ENCODE measurements around the gene VSIG1. TPM values are rescaled to one million over a fixed set of nuclear protein-coding genes. Genes with fewer than 3 reads are reported as not detected.

VSIG1 gene
- total RNA-seq, 1 experiment from 2014 or later: not detected

DNA sequence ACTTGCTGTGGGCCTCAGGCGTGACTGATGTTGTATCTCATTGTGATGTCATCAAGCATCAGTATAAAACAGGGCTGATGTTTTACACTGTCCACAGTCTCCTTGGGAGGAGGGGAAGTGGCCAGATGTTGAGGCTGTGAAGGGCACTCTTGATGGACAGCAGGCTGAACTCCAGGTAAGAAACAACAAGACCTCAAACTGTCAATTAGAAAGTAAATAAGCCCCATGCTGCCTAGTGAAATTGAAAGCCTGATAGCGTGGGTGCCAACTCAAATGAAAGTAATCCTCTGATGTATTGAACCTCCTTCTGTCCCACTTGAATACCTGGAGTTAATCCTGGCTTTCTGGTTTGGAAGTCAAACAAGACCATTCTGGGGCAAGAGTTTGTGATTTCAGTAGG lies 19.7 kb downstream of the VSIG1 start:
- H3K9me2 ChIP-seq (ENCODE audit: insufficient read depth): no peaks in the 10 kb centered on the region
- intact Hi-C loops (cut with micrococcal nuclease; ENCODE audit: unreplicated experiment): no loop called here
- no peak overlapping the region for H3K4me3 ChIP-seq
- H3K27me3 ChIP-seq (ENCODE audit: insufficient read depth, low read depth): no peaks in the 10 kb centered on the region
- H4K20me1 ChIP-seq (ENCODE audit: insufficient read depth): no peaks in the 10 kb centered on the region
- ChIA-PET CTCF (no interaction called here), POLR2A (ENCODE audit: unreplicated experiment) (no interaction called here)
- TF ChIP-seq EZH2 (IDR thresholded peaks at IDR 0.05; ENCODE audit: low read depth): no peak
- TF ChIP-seq, protein P1, sequence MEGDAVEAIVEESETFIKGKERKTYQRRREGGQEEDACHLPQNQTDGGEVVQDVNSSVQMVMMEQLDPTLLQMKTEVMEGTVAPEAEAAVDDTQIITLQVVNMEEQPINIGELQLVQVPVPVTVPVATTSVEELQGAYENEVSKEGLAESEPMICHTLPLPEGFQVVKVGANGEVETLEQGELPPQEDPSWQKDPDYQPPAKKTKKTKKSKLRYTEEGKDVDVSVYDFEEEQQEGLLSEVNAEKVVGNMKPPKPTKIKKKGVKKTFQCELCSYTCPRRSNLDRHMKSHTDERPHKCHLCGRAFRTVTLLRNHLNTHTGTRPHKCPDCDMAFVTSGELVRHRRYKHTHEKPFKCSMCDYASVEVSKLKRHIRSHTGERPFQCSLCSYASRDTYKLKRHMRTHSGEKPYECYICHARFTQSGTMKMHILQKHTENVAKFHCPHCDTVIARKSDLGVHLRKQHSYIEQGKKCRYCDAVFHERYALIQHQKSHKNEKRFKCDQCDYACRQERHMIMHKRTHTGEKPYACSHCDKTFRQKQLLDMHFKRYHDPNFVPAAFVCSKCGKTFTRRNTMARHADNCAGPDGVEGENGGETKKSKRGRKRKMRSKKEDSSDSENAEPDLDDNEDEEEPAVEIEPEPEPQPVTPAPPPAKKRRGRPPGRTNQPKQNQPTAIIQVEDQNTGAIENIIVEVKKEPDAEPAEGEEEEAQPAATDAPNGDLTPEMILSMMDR (conservative IDR thresholded peaks at IDR 0.05): no peak
- H3K4me2 ChIP-seq: no peak overlapping the region
- H3K27ac ChIP-seq: no peak overlapping the region
- H3K79me2 ChIP-seq (ENCODE audit: low read depth): no peaks in the 10 kb centered on the region
- no peaks in the 10 kb centered on the region for H3F3A ChIP-seq (ENCODE audit: insufficient read depth, low read depth)
- no peak for DNase-seq
- H3K9me3 ChIP-seq (ENCODE audit: insufficient read depth, low read depth): no peaks in the 10 kb centered on the region
- no TSS peak for BruUV-seq (replicated peaks)
- H3K36me3 ChIP-seq (ENCODE audit: low read depth): no peaks in the 10 kb centered on the region
- no peaks in the 10 kb centered on the region for H3K4me1 ChIP-seq (replicated peaks; ENCODE audit: insufficient read depth)
- H2AFZ ChIP-seq: no peak overlapping the region

DNA sequence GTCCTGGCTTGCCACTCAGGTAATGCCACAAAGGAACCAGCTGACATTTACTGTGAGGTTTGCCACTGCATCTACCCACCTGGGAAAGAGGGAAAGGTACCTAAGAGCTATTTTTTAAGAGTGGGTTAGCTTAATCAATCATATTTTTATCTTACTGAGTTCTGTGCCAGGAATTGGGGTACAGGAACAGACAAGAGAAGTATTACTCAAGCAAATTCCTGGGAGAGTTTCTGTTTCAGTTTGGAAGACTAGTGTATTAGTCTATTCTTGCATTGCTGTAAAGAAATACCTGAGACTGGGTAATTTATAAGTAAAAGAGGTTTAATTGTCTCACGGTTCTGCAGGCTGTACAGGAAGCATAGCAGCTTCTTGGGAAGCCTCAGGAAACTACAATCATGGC lies 23.3 kb downstream of the VSIG1 start:
- POLR2A ChIA-PET (ENCODE audit: unreplicated experiment): no interaction called here
- BruUV-seq (replicated peaks): no TSS peak
- Histone ChIP-seq H3K9me3 (ENCODE audit: insufficient read depth, low read depth) (no peaks in the 10 kb centered on the region), H3K79me2 (ENCODE audit: low read depth) (no peaks in the 10 kb centered on the region), H3K27me3 (ENCODE audit: insufficient read depth, low read depth) (no peaks in the 10 kb centered on the region), H3F3A (ENCODE audit: insufficient read depth, low read depth) (peaks cover 11% of the 10 kb centered on the region; the same call in 1 of the 2 replicates), H3K27ac (no peak overlapping the region), H3K9me2 (ENCODE audit: insufficient read depth) (no peaks in the 10 kb centered on the region), H3K4me1 (replicated peaks; ENCODE audit: insufficient read depth) (peaks cover 19% of the 10 kb centered on the region), H3K36me3 (ENCODE audit: low read depth) (no peaks in the 10 kb centered on the region), H2AFZ (no peak overlapping the region), H3K4me2 (no peak overlapping the region), H4K20me1 (ENCODE audit: insufficient read depth) (no peaks in the 10 kb centered on the region), H3K4me3 (no peak overlapping the region)
- TF ChIP-seq, protein P1 (conservative IDR thresholded peaks at IDR 0.05): no peak
- no peak for TF ChIP-seq EZH2 (IDR thresholded peaks at IDR 0.05; ENCODE audit: low read depth)
- DNase-seq: no peak
- intact Hi-C loops (cut with micrococcal nuclease; ENCODE audit: unreplicated experiment): no loop called here
- CTCF ChIA-PET: no interaction called here

DNA sequence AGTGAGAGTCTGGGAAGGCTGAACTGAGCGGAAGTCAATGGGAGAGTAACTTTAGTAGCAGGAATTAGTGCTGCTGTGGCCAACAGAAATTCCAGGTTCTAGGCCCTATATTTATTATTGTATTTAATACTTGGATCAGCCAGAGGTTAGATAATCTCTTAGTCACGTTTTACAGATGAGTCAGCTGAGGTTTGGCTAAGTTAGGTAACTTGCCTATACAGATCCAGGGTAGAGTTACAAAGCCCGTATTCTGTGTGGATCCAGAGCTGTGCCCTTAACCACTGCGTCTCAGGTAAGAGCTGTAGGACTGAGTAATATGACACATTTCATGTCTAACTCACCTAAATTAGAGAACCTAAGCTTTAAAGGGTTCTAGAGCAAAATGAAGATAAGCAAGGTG lies 26.0 kb downstream of the VSIG1 start:
- Histone ChIP-seq H3K27ac (peak overlapping the region; percentile 44; the same call in 1 of the 2 replicates), H3K27me3 (ENCODE audit: insufficient read depth, low read depth) (no peaks in the 10 kb centered on the region)

More for the DNA sequence above, 26.0 kb downstream of the VSIG1 start:
- POLR2A ChIA-PET (ENCODE audit: unreplicated experiment): interaction anchor here (1.0 kb wide), 2 partner anchors 20 to 355 kb away, joined by 5 to 6 read pairs; partner anchors contain the start of genes ATG4A and PSMD10
- H3K9me2 ChIP-seq (ENCODE audit: insufficient read depth): no peaks in the 10 kb centered on the region
- no peaks in the 10 kb centered on the region for H3K79me2 ChIP-seq (ENCODE audit: low read depth)
- CTCF ChIA-PET: interaction anchor here (1.1 to 1.2 kb wide), 3 partner anchors 35 to 532 kb away, joined by 3 to 5 read pairs (median 3); no protein-coding TSS in a partner anchor
- no TSS peak for BruUV-seq (replicated peaks)
- no peaks in the 10 kb centered on the region for H4K20me1 ChIP-seq (ENCODE audit: insufficient read depth)
- no peaks in the 10 kb centered on the region for H3K9me3 ChIP-seq (ENCODE audit: insufficient read depth, low read depth)
- intact Hi-C loops (cut with micrococcal nuclease; ENCODE audit: unreplicated experiment): loop anchor here (5.0 to 10.0 kb wide), 3 partner anchors 966 to 1199 kb away; no protein-coding TSS in a partner anchor
- peak overlapping the region; percentile 36 for H3K4me2 ChIP-seq
- TF ChIP-seq EZH2 (IDR thresholded peaks at IDR 0.05; ENCODE audit: low read depth): no peak
- TF ChIP-seq, protein P1 (conservative IDR thresholded peaks at IDR 0.05): no peak
- peaks cover 11% of the 10 kb centered on the region; the same call in 1 of the 2 replicates for H3F3A ChIP-seq (ENCODE audit: insufficient read depth, low read depth)
- peaks cover 19% of the 10 kb centered on the region for H3K4me1 ChIP-seq (replicated peaks; ENCODE audit: insufficient read depth)
- H3K4me3 ChIP-seq: no peak overlapping the region
- H3K36me3 ChIP-seq (ENCODE audit: low read depth): no peaks in the 10 kb centered on the region
- peak; percentile 19 to 73 for DNase-seq
- no peak overlapping the region for H2AFZ ChIP-seq
